Endothelial cell of umbilical vein (primary cell): ENCODE data around the gene REG3A. TPM values are rescaled to one million over a fixed set of nuclear protein-coding genes. Genes with fewer than 3 reads are reported as not detected.

ENCODE experiments used
- BruUV-seq: library from RNA; stranded (reverse); fragments of 400-500 nt; replicated peaks from 2 replicates; lab custom pipeline; 2021; lab: Mats Ljungman, UMichigan
- CTCF ChIA-PET: fragments of 300-600, 350-600 bp; sonication (Branson Sonifier 250); formaldehyde crosslinking; loops from one replicate; lab custom pipeline; 2021; ENCODE audit warnings: antibody characterized with exemption, inconsistent platforms; lab: Charles Lee
- POLR2A ChIA-PET: fragments of 300-600, 350-600 bp; sonication (Branson Sonifier 250); formaldehyde crosslinking; loops from one replicate; lab custom pipeline; 2021; ENCODE audit warnings: antibody characterized with exemption, inconsistent platforms; lab: Charles Lee
- DNase-seq: peaks from one replicate; pipeline ENCODE4 v3.0.0-alpha.2; 2011; ENCODE audit warnings: low read depth, low spot score
- FAIRE-seq: peaks from 2 replicates; lab custom pipeline; 2011; peaks lifted over from hg19 to GRCh38; lab: Jason Lieb, UNC
- H2AFZ ChIP-seq: 2 replicates; pipeline ENCODE4 v1.6.0; 2012; ENCODE audit warnings: low read depth, low read length, control low read depth, inconsistent platforms
- H3K27ac ChIP-seq: 2 replicates; pipeline ENCODE4 v1.5.1; 2011; ENCODE audit warnings: low read depth, mild to moderate bottlenecking, control low read depth, low read length, moderate library complexity; ENCODE audit not compliant: insufficient read depth
- H3K27me3 ChIP-seq, 2 experiments: 2 replicates each; pipeline versions ENCODE4 v1.6.0 to v1.6.1; 2011; ENCODE audit warnings: low read length in 2 of 2, mixed read lengths in 1 of 2; ENCODE audit not compliant: control insufficient read depth in 2 of 2, insufficient read depth in 2 of 2
- H3K36me3 ChIP-seq, 2 experiments: 2 replicates in 1 of 2; 3 replicates in 1 of 2; pipeline ENCODE4 v1.5.1; 2011; ENCODE audit warnings: low read length in 2 of 2, mild to moderate bottlenecking in 1 of 2, moderate library complexity in 1 of 2; ENCODE audit not compliant: control insufficient read depth in 2 of 2, insufficient read depth in 2 of 2; ENCODE audit errors: extremely low read depth in 1 of 2
- H3K4me1 ChIP-seq: 3 replicates; pipeline ENCODE4 v1.5.1; 2011; ENCODE audit warnings: mild to moderate bottlenecking, low read length; ENCODE audit not compliant: control insufficient read depth, insufficient read depth; ENCODE audit errors: extremely low read depth
- H3K4me2 ChIP-seq: 2 replicates; pipeline ENCODE4 v1.6.1; 2011; ENCODE audit warnings: low read length, control low read depth, mixed read lengths; ENCODE audit not compliant: insufficient read depth
- H3K4me3 ChIP-seq, 3 experiments: fragments of 200-600 bp in 1 of 3; sonication (generic), shearing (Covaris generic) in 1 of 3; replicated peaks in 1 of 3; 2 replicates each; pipeline ENCODE4 v1.5.1; 2011 to 2016; ENCODE audit warnings: control low read depth in 3 of 3, low read length in 3 of 3, mild to moderate bottlenecking in 2 of 3, inconsistent platforms in 1 of 3, low read depth in 1 of 3, moderate library complexity in 1 of 3; ENCODE audit not compliant: insufficient read depth in 1 of 3
- H3K79me2 ChIP-seq: 2 replicates; pipeline ENCODE4 v1.6.0; 2012; ENCODE audit warnings: low read length, inconsistent platforms; ENCODE audit not compliant: control insufficient read depth, insufficient read depth
- H3K9ac ChIP-seq: replicated peaks from 2 replicates; pipeline ENCODE3; 2011; ENCODE audit warnings: low read length, control low read depth; ENCODE audit not compliant: insufficient read depth; ENCODE audit errors: extremely low read depth
- H3K9me1 ChIP-seq: replicated peaks from 3 replicates; pipeline ENCODE4 v1.6.0; 2011; ENCODE audit warnings: mild to moderate bottlenecking, low read length; ENCODE audit not compliant: control insufficient read depth, insufficient read depth; ENCODE audit errors: extremely low read depth
- H3K9me3 ChIP-seq: replicated peaks from 2 replicates; pipeline ENCODE4 v1.5.1; 2012; ENCODE audit warnings: low read length, inconsistent platforms; ENCODE audit not compliant: control insufficient read depth, insufficient read depth
- H4K20me1 ChIP-seq: replicated peaks from 2 replicates; pipeline ENCODE3; 2011; ENCODE audit warnings: mild to moderate bottlenecking, low read length; ENCODE audit not compliant: control insufficient read depth, insufficient read depth; ENCODE audit errors: extremely low read depth
- CTCF ChIP-seq, 2 donors: IDR thresholded peaks; 1 replicate in 1 of 2; 2 replicates in 1 of 2; pipeline ENCODE4 v1.5.1; 2011; ENCODE audit warnings: low read length in 2 of 2, mild to moderate bottlenecking in 2 of 2, moderate library complexity in 2 of 2, control low read depth in 1 of 2, inconsistent platforms in 1 of 2, low read depth in 1 of 2; ENCODE audit not compliant: insufficient read depth in 1 of 2; ENCODE audit errors: extremely low read depth in 1 of 2
- EZH2 ChIP-seq: IDR thresholded peaks from 2 replicates; pipeline ENCODE4 v1.6.1; 2012; ENCODE audit warnings: borderline replicate concordance, low read depth, mild to moderate bottlenecking, moderate library complexity, low read length, inconsistent platforms; ENCODE audit not compliant: severe bottlenecking
- FOS ChIP-seq: IDR thresholded peaks from 2 replicates; pipeline ENCODE4 v1.6.1; 2011; ENCODE audit warnings: mild to moderate bottlenecking, low read length, moderate library complexity, borderline replicate concordance; ENCODE audit not compliant: insufficient read depth
- GATA2 ChIP-seq: IDR thresholded peaks from 2 replicates; pipeline ENCODE4 v1.7.0; 2011; ENCODE audit warnings: low read depth, mild to moderate bottlenecking, moderate library complexity, mixed read lengths, low read length; ENCODE audit not compliant: insufficient read length, insufficient read depth
- JUN ChIP-seq: IDR thresholded peaks from 2 replicates; pipeline ENCODE4 v1.6.1; 2011; ENCODE audit warnings: borderline replicate concordance, low read depth; ENCODE audit not compliant: insufficient read length, insufficient read depth
- MAX ChIP-seq: IDR thresholded peaks from 2 replicates; pipeline ENCODE4 v1.6.1; 2011; ENCODE audit not compliant: insufficient read depth, insufficient read length
- MYC ChIP-seq: IDR thresholded peaks from one replicate; pipeline ENCODE4 v1.6.1; 2011; ENCODE audit warnings: mild to moderate bottlenecking, low read depth, low read length
- POLR2A ChIP-seq: IDR thresholded peaks from 2 replicates; pipeline ENCODE4 v1.6.1; 2012; ENCODE audit warnings: low read depth, mild to moderate bottlenecking, control low read depth, low read length
- POLR2AphosphoS5 ChIP-seq: IDR thresholded peaks from 2 replicates; pipeline ENCODE4 v1.6.1; 2012; ENCODE audit warnings: low read depth, mild to moderate bottlenecking, control low read depth, low read length, moderate library complexity; ENCODE audit not compliant: insufficient read depth
- dilution Hi-C: fragments of 300-500 bp; cut with MboI; formaldehyde crosslinking; loops from one replicate; pipeline ENCODE4 v1.15.0; 2019; ENCODE audit warnings: low sequenced_read_pairs; ENCODE audit not compliant: extremely low pct_ligation_motif_present
- intact Hi-C: fragments of 100-400 bp; cut with micrococcal nuclease; formaldehyde crosslinking; loops from one replicate; pipeline ENCODE4 v1.10.0; 2022
- polyA plus RNA-seq, 4 experiments: library from polyadenylated mRNA; depleted of rRNA in 3 of 4; stranded (reverse) in 3 of 4; unstranded in 1 of 4; fragments of >200 nt; gene quantifications; 2 replicates each; pipeline versions ENCODE4 v1.2.1 to v1.2.3, GENCODE V29; 2011 to 2012; ENCODE audit warnings: missing spikeins in 1 of 4
- total RNA-seq: library from RNA; stranded (reverse); gene quantifications from 2 replicates; pipeline ENCODE4 v1.2.3, GENCODE V29; 2021

Gene REG3A
- total and polyA plus RNA-seq, 2 donors (not counting 3 experiments of a cell fraction or from before 2014, with no cell fraction given): not detected

- intact Hi-C loops: no loop called here
- Histone ChIP-seq H2AFZ (no peak overlapping the region), H3K4me3 (no peak overlapping the region), H3K36me3 (no peaks in the 10 kb centered on the region), H3K27me3 (no peaks in the 10 kb centered on the region), H3K4me1 (no peaks in the 10 kb centered on the region), H3K27ac (no peak overlapping the region), H3K4me2 (no peak overlapping the region), H3K9me3 (peaks cover 2% of the 10 kb centered on the region), H3K9ac (no peak overlapping the region), H4K20me1 (no peaks in the 10 kb centered on the region), H3K9me1 (no peaks in the 10 kb centered on the region), H3K79me2 (no peaks in the 10 kb centered on the region)
- CTCF ChIA-PET: no interaction called here
- dilution Hi-C loops: no loop called here
- DNase-seq: no peak
- POLR2A ChIA-PET: no interaction called here
- FAIRE-seq: no peak
- no peak for TF ChIP-seq GATA2
- no peak for TF ChIP-seq MAX
- no peak for TF ChIP-seq JUN
- no peak for TF ChIP-seq CTCF (IDR thresholded peaks at IDR 0.05; ENCODE audit: extremely low read depth in 1 of 2, insufficient read depth in 1 of 2, low read depth in 1 of 2, low read length in 2 of 2)
- TF ChIP-seq FOS: no peak
- TF ChIP-seq MYC: no peak
- TF ChIP-seq POLR2A: no peak
- TF ChIP-seq POLR2AphosphoS5: no peak
- no peak for TF ChIP-seq EZH2
- no TSS peak for BruUV-seq
These were observed 32.3 kb upstream of the REG3A start for GRCh38 chr2:79191816-79192215.
